ENCODE measurements around the gene KRTAP19-1.

The KRTAP19-1 gene

DNA sequence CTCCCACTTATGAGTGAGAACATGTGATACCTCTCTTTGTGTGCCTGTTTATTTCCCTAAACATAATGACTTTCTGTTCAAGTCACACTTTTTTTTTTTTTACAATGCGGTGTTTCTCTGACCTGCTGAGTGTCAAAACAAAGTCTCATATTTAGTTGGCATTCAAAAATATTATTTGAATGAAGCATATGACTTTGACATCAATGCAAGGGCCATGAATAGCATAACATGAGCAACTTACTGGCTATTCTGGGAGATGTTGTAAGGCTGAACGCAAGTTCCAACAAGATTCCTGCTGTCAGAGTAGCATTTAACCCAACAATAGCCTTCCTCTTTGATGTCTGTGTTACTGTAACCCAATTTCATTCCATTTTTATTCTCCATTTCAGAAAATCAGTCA, 2.0 kb upstream of the KRTAP19-1 start:
- Histone ChIP-seq H3K36me3 (ENCODE audit: low read length) (no peaks in the 10 kb centered on the region), H4K20me1 (ENCODE audit: low read depth, low read length) (no peaks in the 10 kb centered on the region), H3K79me2 (ENCODE audit: insufficient read depth, low read length) (no peaks in the 10 kb centered on the region), H2AFZ (ENCODE audit: low read depth, low read length, severe bottlenecking) (no peak overlapping the region), H3K27me3 (ENCODE audit: low read length) (no peaks in the 10 kb centered on the region), H3K4me2 (ENCODE audit: low read depth, low read length, poor library complexity, severe bottlenecking) (no peak overlapping the region), H3K9me3 (ENCODE audit: insufficient read depth, low read length) (peaks cover 2% of the 10 kb centered on the region; the same call in 1 of the 2 replicates), H3K4me3 (ENCODE audit: insufficient read depth, low read length, poor library complexity, severe bottlenecking) (no peak overlapping the region), H3K9me2 (replicated peaks; ENCODE audit: insufficient read depth, low read length) (no peaks in the 10 kb centered on the region), H3K27ac (ENCODE audit: low read depth, low read length) (no peak overlapping the region), H3F3A (ENCODE audit: insufficient read depth) (no peaks in the 10 kb centered on the region), H3K9ac (ENCODE audit: low read length) (no peak overlapping the region)
- TF ChIP-seq, protein P1, sequence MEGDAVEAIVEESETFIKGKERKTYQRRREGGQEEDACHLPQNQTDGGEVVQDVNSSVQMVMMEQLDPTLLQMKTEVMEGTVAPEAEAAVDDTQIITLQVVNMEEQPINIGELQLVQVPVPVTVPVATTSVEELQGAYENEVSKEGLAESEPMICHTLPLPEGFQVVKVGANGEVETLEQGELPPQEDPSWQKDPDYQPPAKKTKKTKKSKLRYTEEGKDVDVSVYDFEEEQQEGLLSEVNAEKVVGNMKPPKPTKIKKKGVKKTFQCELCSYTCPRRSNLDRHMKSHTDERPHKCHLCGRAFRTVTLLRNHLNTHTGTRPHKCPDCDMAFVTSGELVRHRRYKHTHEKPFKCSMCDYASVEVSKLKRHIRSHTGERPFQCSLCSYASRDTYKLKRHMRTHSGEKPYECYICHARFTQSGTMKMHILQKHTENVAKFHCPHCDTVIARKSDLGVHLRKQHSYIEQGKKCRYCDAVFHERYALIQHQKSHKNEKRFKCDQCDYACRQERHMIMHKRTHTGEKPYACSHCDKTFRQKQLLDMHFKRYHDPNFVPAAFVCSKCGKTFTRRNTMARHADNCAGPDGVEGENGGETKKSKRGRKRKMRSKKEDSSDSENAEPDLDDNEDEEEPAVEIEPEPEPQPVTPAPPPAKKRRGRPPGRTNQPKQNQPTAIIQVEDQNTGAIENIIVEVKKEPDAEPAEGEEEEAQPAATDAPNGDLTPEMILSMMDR (IDR thresholded peaks at IDR 0.05; ENCODE audit: insufficient read depth, low read length, poor library complexity, severe bottlenecking) = no peak
- no peak for TF ChIP-seq EZH2phosphoT487 (conservative IDR thresholded peaks at IDR 0.05; ENCODE audit: low read length)

DNA sequence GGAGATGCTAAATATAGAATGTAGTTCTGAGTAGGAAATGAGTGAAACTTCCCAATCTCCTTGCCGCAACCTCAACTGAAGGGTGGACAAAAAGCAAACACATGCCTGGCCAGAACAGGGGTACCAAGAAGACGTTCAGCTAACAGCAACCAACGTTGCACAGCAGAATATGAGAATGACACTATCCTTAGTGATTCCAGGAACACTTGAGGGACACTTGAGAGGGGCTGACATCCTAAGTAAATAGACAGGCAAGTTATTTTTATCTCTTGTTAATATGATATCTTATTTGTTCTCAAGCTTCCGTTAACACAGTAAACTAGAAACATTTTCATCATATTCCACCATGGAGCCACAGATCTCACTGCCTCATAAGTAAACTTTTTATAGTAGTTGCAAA, 908 bp downstream of the KRTAP19-1 start:
- H3K9ac ChIP-seq (ENCODE audit: low read length) = no peak overlapping the region
- no peaks in the 10 kb centered on the region for H3K9me3 ChIP-seq (ENCODE audit: insufficient read depth, low read length)
- TF ChIP-seq, protein P1 (IDR thresholded peaks at IDR 0.05; ENCODE audit: insufficient read depth, low read length, poor library complexity, severe bottlenecking) = no peak
- no peak for TF ChIP-seq EZH2phosphoT487 (conservative IDR thresholded peaks at IDR 0.05; ENCODE audit: low read length)
- H4K20me1 ChIP-seq (ENCODE audit: low read depth, low read length) = no peaks in the 10 kb centered on the region
- H3K4me2 ChIP-seq (ENCODE audit: low read depth, low read length, poor library complexity, severe bottlenecking) = no peak overlapping the region
- no peaks in the 10 kb centered on the region for H3K36me3 ChIP-seq (ENCODE audit: low read length)
- no peak overlapping the region for H2AFZ ChIP-seq (ENCODE audit: low read depth, low read length, severe bottlenecking)
- no peak overlapping the region for H3K27ac ChIP-seq (ENCODE audit: low read depth, low read length)
- no peak overlapping the region for H3K4me3 ChIP-seq (ENCODE audit: insufficient read depth, low read length, poor library complexity, severe bottlenecking)
- no peaks in the 10 kb centered on the region for H3F3A ChIP-seq (ENCODE audit: insufficient read depth)
- no peaks in the 10 kb centered on the region for H3K79me2 ChIP-seq (ENCODE audit: insufficient read depth, low read length)
- H3K9me2 ChIP-seq (replicated peaks; ENCODE audit: insufficient read depth, low read length) = no peaks in the 10 kb centered on the region
- H3K27me3 ChIP-seq (ENCODE audit: low read length) = no peaks in the 10 kb centered on the region

DNA sequence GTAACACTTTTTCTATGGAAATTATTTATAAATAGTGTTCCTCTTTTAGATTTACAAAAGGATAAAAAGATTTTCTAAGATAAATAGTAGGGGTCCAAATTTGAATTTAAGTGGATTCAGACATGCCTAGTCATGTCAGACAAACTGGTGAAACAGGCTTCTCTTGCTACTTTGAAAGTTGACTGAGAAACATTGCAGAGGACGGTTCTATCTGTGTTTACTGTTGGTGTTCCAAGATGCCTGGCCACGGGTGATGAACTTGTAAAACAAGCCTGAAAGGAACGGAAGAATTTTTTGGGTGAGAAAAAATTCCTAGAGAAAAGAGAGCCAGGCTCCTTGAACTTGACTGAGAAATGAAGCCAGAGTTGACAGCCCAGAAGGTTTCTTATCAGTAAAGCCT, 2.2 kb downstream of the KRTAP19-1 start:
- Histone ChIP-seq H3K36me3 (ENCODE audit: low read length) (no peaks in the 10 kb centered on the region), H3K9ac (ENCODE audit: low read length) (no peak overlapping the region), H3F3A (ENCODE audit: insufficient read depth) (no peaks in the 10 kb centered on the region), H3K4me3 (ENCODE audit: insufficient read depth, low read length, poor library complexity, severe bottlenecking) (no peak overlapping the region), H2AFZ (ENCODE audit: low read depth, low read length, severe bottlenecking) (no peak overlapping the region), H3K79me2 (ENCODE audit: insufficient read depth, low read length) (no peaks in the 10 kb centered on the region), H3K9me2 (replicated peaks; ENCODE audit: insufficient read depth, low read length) (no peaks in the 10 kb centered on the region), H3K4me2 (ENCODE audit: low read depth, low read length, poor library complexity, severe bottlenecking) (no peak overlapping the region), H3K27ac (ENCODE audit: low read depth, low read length) (no peak overlapping the region), H4K20me1 (ENCODE audit: low read depth, low read length) (no peaks in the 10 kb centered on the region), H3K9me3 (ENCODE audit: insufficient read depth, low read length) (no peaks in the 10 kb centered on the region), H3K27me3 (ENCODE audit: low read length) (no peaks in the 10 kb centered on the region)
- TF ChIP-seq, protein P1 (IDR thresholded peaks at IDR 0.05; ENCODE audit: insufficient read depth, low read length, poor library complexity, severe bottlenecking) = no peak
- no peak for TF ChIP-seq EZH2phosphoT487 (conservative IDR thresholded peaks at IDR 0.05; ENCODE audit: low read length)

Data from SU-DHL-6 (cell line).